NCI-H2196 (cell line): Measurements from ENCODE around the gene RND1.
A peak's percentile ranks its signal among the peaks of the same experiment; 100 is the strongest.
"Not testable (repeated sequence)": the region's sequence is repeated elsewhere in the genome, so short reads cannot be mapped to it uniquely, and the experiment has no call there.

Experiments
- DNase-seq: peaks from one replicate; lab custom pipeline; 2025; ENCODE audit not compliant: unreplicated experiment; lab: John Stamatoyannopoulos, UW

Gene RND1

GRCh38 chr12:48869191-48869590, 3.5 kb upstream of the RND1 start:
- no peak for DNase-seq

- no peak for DNase-seq
These were observed 2.8 kb upstream of the RND1 start for GRCh38 chr12:48868451-48868850.

- DNase-seq = no peak
These were observed 512 bp upstream of the RND1 start for GRCh38 chr12:48866052-48866711.

- DNase-seq = no peak
These were observed 2.4 kb downstream of the RND1 start for GRCh38 chr12:48863291-48863690.

- DNase-seq = no peak
These were observed 2.9 kb downstream of the RND1 start for GRCh38 chr12:48862760-48863159.

GRCh38 chr12:48861111-48861510, 4.6 kb downstream of the RND1 start:
- no peak for DNase-seq

GRCh38 chr12:48860236-48860635, 5.4 kb downstream of the RND1 start:
- not testable (repeated sequence) for DNase-seq

GRCh38 chr12:48859607-48860006, 6.1 kb downstream of the RND1 start:
- no peak for DNase-seq

- DNase-seq = no peak
These were observed 7.6 kb downstream of the RND1 start for GRCh38 chr12:48858043-48858442.

- no peak for DNase-seq
These were observed 8.2 kb downstream of the RND1 start for GRCh38 chr12:48857278-48857994.

GRCh38 chr12:48856379-48856778, 9.3 kb downstream of the RND1 start:
- no peak for DNase-seq

- DNase-seq = not testable (repeated sequence)
These were observed 10.7 kb downstream of the RND1 start for GRCh38 chr12:48854932-48855331.

GRCh38 chr12:48854488-48854887, 11.2 kb downstream of the RND1 start:
- DNase-seq = no peak

- DNase-seq = peak; percentile 89
These were observed 12.7 kb downstream of the RND1 start for GRCh38 chr12:48852734-48853688.

- DNase-seq = peak; percentile 95
These were observed 13.6 kb downstream of the RND1 start, which contains the start of gene DDX23 for GRCh38 chr12:48851883-48852733. TSS of gene DDX23 (minus strand) at chr12:48852163. CDS start at chr12:48845782, 6,381 bp downstream.

GRCh38 chr12:48842021-48842420, 23.6 kb downstream of the RND1 start:
- not testable (repeated sequence) for DNase-seq

- DNase-seq = no peak
These were observed 27.6 kb downstream of the RND1 start for GRCh38 chr12:48838048-48838447.

- no peak for DNase-seq
These were observed 33.2 kb downstream of the RND1 start for GRCh38 chr12:48832321-48833060.

GRCh38 chr12:48831257-48831656, 34.4 kb downstream of the RND1 start:
- DNase-seq = no peak
